Heart right ventricle (tissue), 16 donors: ENCODE data around the gene ELAVL4. TPM values are rescaled to one million over a fixed set of nuclear protein-coding genes. Genes with fewer than 3 reads are reported as not detected.

Experiments
- ATAC-seq, 8 donors: fragments of 200-7000 bp; cut with Tn5 transposase; one replicate each; pipeline ENCODE4 v1.9.1; 2020; ENCODE audit warnings: mild to moderate bottlenecking in 8 of 8, moderate library complexity in 8 of 8, moderate number of reproducible peaks in 1 of 8
- DNase-seq, 2 donors: peaks; one replicate each; pipeline ENCODE4 v3.0.0-alpha.2; 2020
- H3K27ac ChIP-seq, 10 donors: fragments of 200-600 bp; sonication (generic) in 2 of 10; one replicate each; pipeline versions ENCODE4 v1.5.0 to v1.8.0; 2020 to 2022; ENCODE audit warnings: mild to moderate bottlenecking in 3 of 10
- H3K27me3 ChIP-seq, 7 donors: fragments of 200-600 bp; one replicate each; pipeline ENCODE4 v1.8.0; 2021 to 2022; ENCODE audit warnings: mild to moderate bottlenecking in 2 of 7
- H3K36me3 ChIP-seq, 9 donors: fragments of 200-600 bp; sonication (generic) in 1 of 9; one replicate each; pipeline versions ENCODE4 v1.5.0 to v1.8.0; 2020 to 2022; ENCODE audit warnings: mild to moderate bottlenecking in 2 of 9
- H3K4me1 ChIP-seq, 9 donors: fragments of 200-600 bp; sonication (generic) in 1 of 9; one replicate each; pipeline versions ENCODE4 v1.5.0 to v1.8.0; 2020 to 2022; ENCODE audit warnings: mild to moderate bottlenecking in 4 of 9
- H3K4me3 ChIP-seq, 10 donors: fragments of 200-600 bp; sonication (generic) in 2 of 10; one replicate each; pipeline versions ENCODE4 v1.5.0 to v1.8.0; 2020 to 2022; ENCODE audit warnings: mild to moderate bottlenecking in 7 of 10, moderate library complexity in 2 of 10
- H3K9me3 ChIP-seq, 11 donors: fragments of 200-600 bp in 10 of 11; sonication (generic) in 2 of 11; one replicate each; pipeline versions ENCODE4 v1.5.0 to v1.8.0; 2013 to 2022; ENCODE audit warnings: mild to moderate bottlenecking in 2 of 11, control low read depth in 1 of 11, moderate library complexity in 1 of 11
- WGBS, 2 donors: extraction: QIAGEN DNeasy Blood & Tissue Kit; methylation state at CpG; one replicate each; pipeline ENCODE4 v1.1.7; 2013; ENCODE audit warnings: inconsistent platforms in 1 of 2; 5-methylcytosine and 5-hydroxymethylcytosine counted together
- intact Hi-C, 10 donors: fragments of 100-400 bp; cut with DNase I; formaldehyde crosslinking; loops; one replicate each; pipeline versions ENCODE4 v1.11.1 to v1.14.2; 2022
- polyA plus RNA-seq, 2 donors: library from polyadenylated mRNA; stranded (reverse); fragments of 200-250 nt; gene quantifications; one replicate each; pipeline ENCODE4 v1.2.3, GENCODE V29; 2013
- total RNA-seq, 10 donors: library from RNA; stranded (reverse); fragmentation: NEBNext Ultra II Directional in 3 of 10; extraction: Animal tissue kit (Norgen Biotek cat#: 25700) in 3 of 10; gene quantifications; one replicate each; pipeline versions ENCODE4 v1.2.1 to v1.2.4, GENCODE V29; 2021 to 2023
- TF ChIP-seq, protein P1 (sequence below), 9 donors: fragments of 200-600 bp; sonication (generic) in 2 of 9; IDR thresholded peaks; one replicate each; pipeline versions ENCODE4 v1.5.0 to v1.8.0; 2021 to 2022; ENCODE audit warnings: antibody characterized with exemption in 9 of 9, mild to moderate bottlenecking in 5 of 9, moderate library complexity in 1 of 9
- donor health status: Arrhythmogenic right ventricular cardiomyopathy.
- donor health status: ischemic (EF 13 %, LVEDD 7.1; RV severe dilation, severe dysfunction).
- donor health status: healthy with polysubstance abuse.
- donor health status: DM: no; HTN: yes; CAD: no.
- donor health status: DM: no; HTN: no; CAD: no.
- donor health status: ischemic (EF 25% LVEDD 6.9; RV normal size, moderate dysfunction).
- donor health status: ischemic (EF 25% LVEDD 5.7; RV mildly dilated, moderate dysfunction).
- donor health status: healthy.
- donor health status: DM: yes; HTN: yes; CAD: no.
- donor health status: Ischemic cardiomyopathy.
- donor health status: ischemic (EF 35%, LVEDD 5.7; RV mildly dilated, moderate dysfunction).
- donor health status: nonischemic (EF 11% LVEDD 7.7; RV severe dilation, severe dysfunction).
- donor health status: DM: yes; HTN: yes; CAD: no.
- donor health status: PGD.
- donor health status: ischemic (EF 29% LVEDD 5.4; RV normal size, mild dysfunction).
- donor health status: nonischemic (EF 23%, LVEDD 6.1; RV moderate dilation, normal function).

Gene ELAVL4
- total and polyA plus RNA-seq, 12 donors: 0.03 to 0.49 (median 0.09) TPM; not detected in 9

DNA sequence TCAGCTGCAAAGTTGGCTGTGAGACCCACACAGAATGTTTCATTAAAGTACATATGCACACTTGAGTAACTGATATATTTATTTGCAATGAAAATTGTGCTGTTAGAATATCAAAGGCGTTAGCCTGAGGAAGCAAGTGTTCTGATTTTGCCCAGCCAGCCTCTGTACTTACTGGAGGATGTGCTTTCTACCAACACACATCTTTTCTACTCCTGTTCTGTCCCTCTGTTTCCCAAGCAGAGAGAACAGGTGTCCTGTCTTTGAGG is 31.4 kb downstream of the ELAVL4 start:
- Histone ChIP-seq H3K9me3 (no peaks in the 10 kb centered on the region), H3K27ac (no peak overlapping the region), H3K4me3 (no peak overlapping the region), H3K27me3 (peaks cover 0 to 36% (median 4%) of the 10 kb centered on the region in 7 donors), H3K36me3 (no peaks in the 10 kb centered on the region), H3K4me1 (no peaks in the 10 kb centered on the region)
- intact Hi-C loops: no loop called here
- DNase-seq (no peak), ATAC-seq (no peak)
- WGBS, 2 donors: 70 to 71% methylated on average over 1 of the region's 1 CpG
- TF ChIP-seq, protein P1, sequence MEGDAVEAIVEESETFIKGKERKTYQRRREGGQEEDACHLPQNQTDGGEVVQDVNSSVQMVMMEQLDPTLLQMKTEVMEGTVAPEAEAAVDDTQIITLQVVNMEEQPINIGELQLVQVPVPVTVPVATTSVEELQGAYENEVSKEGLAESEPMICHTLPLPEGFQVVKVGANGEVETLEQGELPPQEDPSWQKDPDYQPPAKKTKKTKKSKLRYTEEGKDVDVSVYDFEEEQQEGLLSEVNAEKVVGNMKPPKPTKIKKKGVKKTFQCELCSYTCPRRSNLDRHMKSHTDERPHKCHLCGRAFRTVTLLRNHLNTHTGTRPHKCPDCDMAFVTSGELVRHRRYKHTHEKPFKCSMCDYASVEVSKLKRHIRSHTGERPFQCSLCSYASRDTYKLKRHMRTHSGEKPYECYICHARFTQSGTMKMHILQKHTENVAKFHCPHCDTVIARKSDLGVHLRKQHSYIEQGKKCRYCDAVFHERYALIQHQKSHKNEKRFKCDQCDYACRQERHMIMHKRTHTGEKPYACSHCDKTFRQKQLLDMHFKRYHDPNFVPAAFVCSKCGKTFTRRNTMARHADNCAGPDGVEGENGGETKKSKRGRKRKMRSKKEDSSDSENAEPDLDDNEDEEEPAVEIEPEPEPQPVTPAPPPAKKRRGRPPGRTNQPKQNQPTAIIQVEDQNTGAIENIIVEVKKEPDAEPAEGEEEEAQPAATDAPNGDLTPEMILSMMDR (IDR thresholded peaks at IDR 0.05): no peak

DNA sequence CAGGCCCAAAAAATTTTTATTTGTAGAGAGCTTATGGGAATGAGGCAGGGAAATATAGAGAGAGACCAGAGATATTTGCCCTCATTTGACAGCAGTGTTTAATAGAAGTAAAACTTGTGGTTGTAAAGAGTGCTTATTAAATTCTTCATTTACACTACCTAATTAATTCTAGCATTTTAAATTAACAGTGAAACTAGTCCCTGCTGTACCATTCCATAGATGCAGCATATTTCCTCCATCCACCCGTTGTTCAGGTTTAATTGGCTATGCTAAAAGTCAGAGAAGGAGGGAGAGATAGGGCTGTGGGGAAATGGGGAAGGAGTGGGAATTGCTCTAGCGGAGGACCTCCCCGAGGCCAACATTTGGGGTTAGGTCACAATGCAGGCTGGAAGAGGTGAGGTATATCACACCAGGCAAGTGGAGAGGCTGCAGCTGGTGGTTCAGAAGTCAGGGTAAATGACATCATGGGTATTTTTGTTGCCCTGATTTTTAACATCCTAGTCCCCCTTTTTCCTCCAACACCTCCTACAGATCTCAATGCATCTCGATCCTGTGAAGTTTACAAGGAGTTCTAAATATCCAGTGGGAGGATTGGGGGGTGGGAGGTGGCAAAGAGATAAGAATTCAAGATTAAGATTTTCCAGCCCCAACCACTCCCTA is 38.6 kb downstream of the ELAVL4 start:
- peaks cover 0 to 23% (median 8%) of the 10 kb centered on the region in 7 donors for H3K27me3 ChIP-seq
- H3K9me3 ChIP-seq: no peaks in the 10 kb centered on the region
- TF ChIP-seq, protein P1 (IDR thresholded peaks at IDR 0.05): no peak
- 34 to 37% methylated on average over 4 of the region's 4 CpGs for WGBS, 2 donors
- no peaks in the 10 kb centered on the region for H3K36me3 ChIP-seq
- no peak overlapping the region for H3K27ac ChIP-seq
- no peak for DNase-seq
- H3K4me3 ChIP-seq: no peak overlapping the region
- no peak for ATAC-seq
- intact Hi-C loops: no loop called here
- no peaks in the 10 kb centered on the region for H3K4me1 ChIP-seq

DNA sequence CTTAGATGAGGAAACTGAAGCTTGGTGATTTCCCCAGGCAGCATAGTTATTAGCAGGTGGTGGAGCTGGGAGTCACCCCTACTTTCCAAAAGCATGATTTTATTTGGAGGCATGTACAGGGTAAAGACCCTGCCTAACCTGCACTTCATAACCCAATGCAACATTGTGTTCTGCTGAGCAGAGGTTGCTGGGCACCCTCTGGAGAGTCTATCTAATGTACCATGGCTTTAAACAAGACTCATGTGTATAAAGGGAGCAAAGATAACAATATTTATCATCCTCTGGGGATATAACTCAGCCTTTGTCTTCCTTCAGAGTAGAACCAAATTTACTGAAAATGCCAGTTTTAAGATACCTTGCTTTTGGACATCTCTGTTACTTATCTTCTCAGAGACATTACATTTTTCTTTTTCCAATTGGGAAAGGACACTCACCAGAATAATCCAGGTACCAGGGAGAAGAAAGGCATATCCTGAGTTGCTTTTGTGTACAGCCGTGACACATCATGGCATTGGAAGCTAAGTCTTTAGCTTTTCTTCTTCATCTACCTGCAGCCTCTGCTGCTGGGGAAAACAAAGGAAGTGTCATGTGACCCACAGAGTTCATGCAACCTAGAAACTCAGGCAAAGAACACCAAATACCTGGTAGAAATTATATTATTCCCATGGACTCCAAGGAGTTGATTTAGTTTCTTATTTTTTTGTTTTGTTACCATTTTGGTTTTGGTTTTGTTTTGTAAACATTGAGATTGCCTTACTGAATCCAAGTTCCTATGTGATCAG is 39.6 kb downstream of the ELAVL4 start:
- intact Hi-C loops: no loop called here
- no peak for DNase-seq
- H3K27me3 ChIP-seq: peaks cover 0 to 26% (median 8%) of the 10 kb centered on the region in 7 donors
- H3K27ac ChIP-seq: no peak overlapping the region
- TF ChIP-seq, protein P1 (IDR thresholded peaks at IDR 0.05): no peak
- no peaks in the 10 kb centered on the region for H3K36me3 ChIP-seq
- ATAC-seq: no peak
- no peaks in the 10 kb centered on the region for H3K9me3 ChIP-seq
- H3K4me1 ChIP-seq: no peaks in the 10 kb centered on the region
- 81 to 91% methylated on average over 1 of the region's 1 CpG for WGBS, 2 donors
- H3K4me3 ChIP-seq: no peak overlapping the region

DNA sequence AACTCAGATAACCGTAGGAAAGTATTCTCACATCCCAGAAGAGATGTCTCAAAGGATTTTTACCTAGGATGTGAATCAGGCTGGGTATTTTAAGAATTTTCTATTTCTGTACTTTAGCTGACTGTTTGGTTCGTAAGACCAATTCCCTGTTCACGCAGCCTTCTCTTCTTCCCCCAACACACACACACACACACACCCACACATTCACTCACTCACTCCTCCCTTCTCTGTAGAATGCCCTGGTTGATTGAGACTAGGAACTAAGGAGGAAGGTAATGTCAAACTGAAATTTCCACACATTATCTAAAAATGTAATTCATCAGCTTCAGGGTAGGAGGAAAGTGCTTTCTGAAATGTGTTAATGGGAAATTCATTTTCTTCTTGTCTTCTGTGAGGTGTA is 43.5 kb downstream of the ELAVL4 start:
- Histone ChIP-seq H3K27ac (no peak overlapping the region), H3K36me3 (no peaks in the 10 kb centered on the region), H3K4me1 (no peaks in the 10 kb centered on the region), H3K27me3 (peaks cover 0 to 28% (median 5%) of the 10 kb centered on the region in 7 donors), H3K4me3 (no peak overlapping the region), H3K9me3 (no peaks in the 10 kb centered on the region)
- TF ChIP-seq, protein P1 (IDR thresholded peaks at IDR 0.05): no peak
- 39 to 43% methylated on average over 3 of the region's 3 CpGs for WGBS, 2 donors
- no peak for ATAC-seq
- intact Hi-C loops: no loop called here
- no peak for DNase-seq
